ENCODE measurements around the gene BTBD6. TPM values are rescaled to one million over a fixed set of nuclear protein-coding genes. Genes with fewer than 3 reads are reported as not detected.

The BTBD6 gene
- total and polyA plus RNA-seq, 2 of the 8 experiments (the other 6 are each of a cell fraction or from before 2014, with no cell fraction given): 10.1 to 10.2 TPM

GRCh38 chr14:105285174-105285573 is 36.8 kb downstream of the BTBD6 start:
- Histone ChIP-seq H3K56ac (replicated peaks; ENCODE audit: insufficient read length, low read depth, low read length) (no peak overlapping the region), H3K27me3 (replicated peaks in 1 of 4; ENCODE audit: control insufficient read depth in 3 of 4, extremely low read depth in 1 of 4, insufficient read depth in 3 of 4, low read length in 3 of 4) (no peaks in the 10 kb centered on the region), H3K9ac (replicated peaks in 1 of 4; ENCODE audit: extremely low read depth in 1 of 4, low read depth in 3 of 4, low read length in 3 of 4) (no peak overlapping the region; a peak in 1 of 7 replicates), H4K5ac (ENCODE audit: insufficient read length, low read depth, low read length) (no peak overlapping the region), H2BK15ac (ENCODE audit: low read length) (no peak overlapping the region), H4K20me1 (replicated peaks in 1 of 2; ENCODE audit: control insufficient read depth in 1 of 2, insufficient read depth in 2 of 2, low read length in 2 of 2) (peaks cover 9 to 11% of the 10 kb centered on the region in 2 experiments), H3K18ac (ENCODE audit: extremely low read depth, low read length) (no peak overlapping the region), H2BK20ac (ENCODE audit: low read length) (no peak overlapping the region), H2AK5ac (ENCODE audit: low read depth, low read length) (no peak overlapping the region), H2AFZ (ENCODE audit: low read length) (no peak overlapping the region), H3K4ac (replicated peaks; ENCODE audit: insufficient read length, low read depth, low read length) (no peak overlapping the region), H3K23me2 (ENCODE audit: low read depth, low read length) (no peaks in the 10 kb centered on the region), H3K4me3 (ENCODE audit: extremely low read depth in 1 of 4, insufficient read depth in 2 of 4, low read depth in 3 of 4, low read length in 4 of 4) (no peak overlapping the region), H3K79me2 (ENCODE audit: control insufficient read depth in 1 of 2, insufficient read depth in 2 of 2, low read length in 2 of 2) (peaks cover 0 to 2% of the 10 kb centered on the region in 2 experiments; a peak in 1 of 4 replicates), H3K27ac (ENCODE audit: low read depth, low read length) (no peak overlapping the region), H2BK120ac (replicated peaks; ENCODE audit: low read depth, low read length) (no peak overlapping the region), H3K4me2 (ENCODE audit: insufficient read depth in 1 of 2, low read depth in 2 of 2, low read length in 2 of 2) (no peak overlapping the region), H3K79me1 (ENCODE audit: low read depth, low read length) (0 out of 2 replicates have a peak, but pooled peaks cover 8% of the 10 kb centered on the region), H4K8ac (ENCODE audit: extremely low read depth, insufficient read depth, low read length) (no peak overlapping the region), H2BK12ac (ENCODE audit: low read depth, low read length) (no peak overlapping the region), H3K4me1 (replicated peaks in 1 of 4; ENCODE audit: control insufficient read depth in 3 of 4, insufficient read depth in 4 of 4, low read length in 3 of 4) (peaks cover 0 to 6% (median 3%) of the 10 kb centered on the region in 4 experiments; a peak in 4 of 7 replicates), H3K36me3 (ENCODE audit: control insufficient read depth in 2 of 4, insufficient read depth in 4 of 4, low read length in 3 of 4) (no peaks in the 10 kb centered on the region), H3K23ac (ENCODE audit: insufficient read length) (no peak overlapping the region), H3K14ac (ENCODE audit: insufficient read length) (no peak overlapping the region), H4K91ac (replicated peaks; ENCODE audit: insufficient read length, low read length) (no peak overlapping the region), H2BK5ac (ENCODE audit: low read depth, low read length) (no peak overlapping the region), H3K9me3 (ENCODE audit: insufficient read depth in 2 of 2, low read depth in 1 of 2, low read length in 1 of 2) (no peaks in the 10 kb centered on the region)
- DNase-seq (ENCODE audit: low read depth in 1 of 2, low spot score in 2 of 2): no peak
- WGBS, 2 experiments (ENCODE audit: extremely low coverage in 1 of 2, insufficient coverage in 1 of 2, insufficient read length in 1 of 2, insufficient replicate concordance in 2 of 2, low coverage in 1 of 2, low lambda C conversion rate in 2 of 2, missing lambda C conversion rate in 1 of 2): 92% methylated on average over 8 of the region's 8 CpGs; no CpG with 5 or more reads in 1 of the 2 experiments
- CTCF ChIA-PET (ENCODE audit: partially characterized antibody): no interaction called here
- POLR2A ChIA-PET (ENCODE audit: partially characterized antibody): no interaction called here
- FAIRE-seq: no peak
- TF ChIP-seq EZH2 (IDR thresholded peaks at IDR 0.05; ENCODE audit: low read depth, low read length, severe bottlenecking) (no peak), TCF12 (IDR thresholded peaks at IDR 0.05; ENCODE audit: low read depth, low read length) (no peak), TAF1 (IDR thresholded peaks at IDR 0.05; ENCODE audit: low read depth, low read length) (no peak), POLR2AphosphoS5 (IDR thresholded peaks at IDR 0.05; ENCODE audit: low read depth, low read length) (no peak)

All from H1 (cell line).